GM12878 (cell line): ENCODE data around the gene COQ2. TPM values are rescaled to one million over a fixed set of nuclear protein-coding genes. Genes with fewer than 3 reads are reported as not detected.

Source experiments
- ATF7 ChIP-seq: fragments of 450-650 bp; IDR thresholded peaks from 2 replicates; pipeline ENCODE4 v1.6.1; 2016; ENCODE audit warnings: low read depth, mild to moderate bottlenecking
- CBX3 ChIP-seq: fragments of 200-600 bp; sonication (generic); IDR thresholded peaks from 2 replicates; pipeline ENCODE4 v1.6.1; 2016; ENCODE audit warnings: low read depth, borderline replicate concordance
- FOS ChIP-seq: IDR thresholded peaks from 3 replicates; pipeline ENCODE4 v1.6.1; 2011; ENCODE audit warnings: borderline replicate concordance; ENCODE audit not compliant: insufficient read length; ENCODE audit errors: extremely low read depth
- HDAC6 ChIP-seq: fragments of 200-600 bp; sonication (generic); IDR thresholded peaks from one replicate; pipeline ENCODE4 v1.8.0; 2017; ENCODE audit warnings: antibody characterized with exemption; ENCODE audit not compliant: unreplicated experiment
- IKZF1 ChIP-seq: fragments of 450-650 bp; conservative IDR thresholded peaks from 2 replicates; pipeline ENCODE4 v1.6.1; 2017; ENCODE audit warnings: antibody characterized with exemption, mild to moderate bottlenecking
- MYC ChIP-seq: IDR thresholded peaks from 2 replicates; pipeline ENCODE4 v1.6.1; 2011; ENCODE audit warnings: mild to moderate bottlenecking, low read length, moderate library complexity, inconsistent platforms; ENCODE audit not compliant: insufficient read depth, insufficient replicate concordance, insufficient read length, severe bottlenecking
- RAD21 ChIP-seq: IDR thresholded peaks from 2 replicates; pipeline ENCODE4 v1.6.1; 2011; ENCODE audit warnings: mild to moderate bottlenecking, low read depth, low read length, moderate library complexity; ENCODE audit not compliant: insufficient read depth
- SMARCA5 ChIP-seq: fragments of 450-650 bp; IDR thresholded peaks from 2 replicates; pipeline ENCODE4 v1.6.1; 2017; ENCODE audit warnings: mild to moderate bottlenecking
- SMC3 ChIP-seq: IDR thresholded peaks from 2 replicates; pipeline ENCODE4 v1.6.1; 2011; ENCODE audit warnings: low read length, improper control_type of control experiment, borderline replicate concordance
- TBL1XR1 ChIP-seq: IDR thresholded peaks from 2 replicates; pipeline ENCODE4 v1.6.1; 2012; ENCODE audit warnings: low read depth, low read length, improper control_type of control experiment
- ZNF217 ChIP-seq: fragments of 450-650 bp; IDR thresholded peaks from 2 replicates; pipeline ENCODE4 v1.6.1; 2017; ENCODE audit warnings: antibody characterized with exemption, mild to moderate bottlenecking
- ZNF24 ChIP-seq: fragments of 450-650 bp; IDR thresholded peaks from 2 replicates; pipeline ENCODE4 v1.6.1; 2017; ENCODE audit warnings: antibody characterized with exemption, mild to moderate bottlenecking
- polyA plus RNA-seq, 11 experiments: library from polyadenylated mRNA; depleted of rRNA in 4 of 11; unstranded in 6 of 11; stranded (reverse) in 5 of 11; fragments of >200 nt; fragmentation: Nextera tagmentation in 4 of 11; fragmentation: Illumina TruSeq in 1 of 11; extraction: Ambion mirVana in 4 of 11; extraction: Trizol in 1 of 11; gene quantifications; 1 replicate in 1 of 11; 2 replicates in 10 of 11; pipeline versions ENCODE4 v1.2.1 to v1.2.3, GENCODE V29; 2011 to 2016; ENCODE audit warnings: inconsistent platforms in 2 of 11, missing spikeins in 2 of 11, low read depth in 1 of 11
- total RNA-seq, 4 experiments: library from RNA; depleted of rRNA in 3 of 4; stranded (reverse); fragments of >200 nt in 3 of 4; fragmentation: Illumina TruSeq in 1 of 4; extraction: Trizol in 1 of 4; gene quantifications; 2 replicates each; pipeline versions ENCODE4 v1.2.1 to v1.2.3, GENCODE V29; 2013 to 2021
- TF ChIP-seq, protein P1 (sequence below): fragments of 450-650 bp; formaldehyde crosslinking; IDR thresholded peaks from 2 replicates; pipeline ENCODE4 v1.4.0; 2022; ENCODE audit warnings: mild to moderate bottlenecking, moderate library complexity
- TF ChIP-seq, protein P2 (sequence below): fragments of 450-650 bp; IDR thresholded peaks from 2 replicates; pipeline ENCODE4 v1.6.1; 2017; ENCODE audit warnings: mild to moderate bottlenecking, moderate library complexity
- TF ChIP-seq, protein P3 (sequence below): IDR thresholded peaks from 2 replicates; pipeline ENCODE4 v1.6.1; 2012; ENCODE audit warnings: low read length, inconsistent platforms
- TF ChIP-seq, protein P4 (sequence below): IDR thresholded peaks from 2 replicates; pipeline ENCODE4 v1.6.1; 2011; ENCODE audit warnings: borderline replicate concordance, low read depth, mild to moderate bottlenecking, moderate library complexity, low read length; ENCODE audit not compliant: insufficient read depth, poor library complexity, severe bottlenecking
- TF ChIP-seq, protein P5 (sequence below): fragments of 450-650 bp; IDR thresholded peaks from 2 replicates; pipeline ENCODE4 v1.6.1; 2017; ENCODE audit warnings: mild to moderate bottlenecking

The COQ2 gene
- total and polyA plus RNA-seq, 10 of the 15 experiments (the other 5 are each of a cell fraction or from before 2014, with no cell fraction given) = 5.0 to 46.7 (median 19.1) TPM

DNA sequence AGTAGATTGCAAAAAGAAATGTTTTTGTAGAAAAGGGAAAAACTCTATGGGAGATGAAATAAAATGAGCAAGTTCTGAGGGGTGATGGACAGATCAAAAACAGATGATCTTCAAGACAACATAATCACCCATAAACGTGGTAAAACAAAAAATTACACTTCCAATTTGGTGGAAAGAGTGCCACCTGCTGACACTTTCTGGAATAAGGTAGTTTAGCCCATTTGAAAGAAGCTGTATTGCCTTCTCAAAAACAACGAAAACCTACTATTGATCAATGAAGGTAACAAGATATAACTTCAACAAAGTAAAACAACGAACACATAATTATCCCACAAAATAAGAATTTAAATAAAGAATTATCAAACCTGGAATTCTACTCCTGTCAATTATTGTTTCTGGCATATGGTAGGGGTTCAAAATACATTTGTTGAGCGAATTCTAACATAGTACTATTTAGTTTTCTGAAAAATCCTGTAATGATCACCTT lies 2.5 kb downstream of the COQ2 start (continued):
- TF ChIP-seq, protein P1, sequence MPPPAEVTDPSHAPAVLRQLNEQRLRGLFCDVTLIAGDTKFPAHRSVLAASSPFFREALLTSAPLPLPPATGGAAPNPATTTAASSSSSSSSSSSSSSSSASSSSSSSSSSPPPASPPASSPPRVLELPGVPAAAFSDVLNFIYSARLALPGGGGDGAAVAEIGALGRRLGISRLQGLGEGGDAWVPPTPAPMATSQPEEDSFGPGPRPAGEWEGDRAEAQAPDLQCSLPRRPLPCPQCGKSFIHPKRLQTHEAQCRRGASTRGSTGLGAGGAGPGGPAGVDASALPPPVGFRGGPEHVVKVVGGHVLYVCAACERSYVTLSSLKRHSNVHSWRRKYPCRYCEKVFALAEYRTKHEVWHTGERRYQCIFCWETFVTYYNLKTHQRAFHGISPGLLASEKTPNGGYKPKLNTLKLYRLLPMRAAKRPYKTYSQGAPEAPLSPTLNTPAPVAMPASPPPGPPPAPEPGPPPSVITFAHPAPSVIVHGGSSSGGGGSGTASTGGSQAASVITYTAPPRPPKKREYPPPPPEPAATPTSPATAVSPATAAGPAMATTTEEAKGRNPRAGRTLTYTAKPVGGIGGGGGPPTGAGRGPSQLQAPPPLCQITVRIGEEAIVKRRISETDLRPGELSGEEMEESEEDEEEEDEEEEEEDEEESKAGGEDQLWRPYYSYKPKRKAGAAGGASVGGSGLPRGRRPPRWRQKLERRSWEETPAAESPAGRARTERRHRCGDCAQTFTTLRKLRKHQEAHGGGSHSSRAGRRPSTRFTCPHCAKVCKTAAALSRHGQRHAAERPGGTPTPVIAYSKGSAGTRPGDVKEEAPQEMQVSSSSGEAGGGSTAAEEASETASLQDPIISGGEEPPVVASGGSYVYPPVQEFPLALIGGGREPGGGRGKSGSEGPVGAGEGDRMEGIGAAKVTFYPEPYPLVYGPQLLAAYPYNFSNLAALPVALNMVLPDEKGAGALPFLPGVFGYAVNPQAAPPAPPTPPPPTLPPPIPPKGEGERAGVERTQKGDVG (CRISPR knock-in tag) = no peak
- TF ChIP-seq MYC (no peak), RAD21 (peak; percentile 88), ZNF217 (no peak), SMARCA5 (no peak), FOS (no peak), SMC3 (peak; percentile 74), TBL1XR1 (no peak), ZNF24 (no peak), ATF7 (no peak), HDAC6 (no peak), CBX3 (no peak), IKZF1 (no peak)
- TF ChIP-seq, protein P2, sequence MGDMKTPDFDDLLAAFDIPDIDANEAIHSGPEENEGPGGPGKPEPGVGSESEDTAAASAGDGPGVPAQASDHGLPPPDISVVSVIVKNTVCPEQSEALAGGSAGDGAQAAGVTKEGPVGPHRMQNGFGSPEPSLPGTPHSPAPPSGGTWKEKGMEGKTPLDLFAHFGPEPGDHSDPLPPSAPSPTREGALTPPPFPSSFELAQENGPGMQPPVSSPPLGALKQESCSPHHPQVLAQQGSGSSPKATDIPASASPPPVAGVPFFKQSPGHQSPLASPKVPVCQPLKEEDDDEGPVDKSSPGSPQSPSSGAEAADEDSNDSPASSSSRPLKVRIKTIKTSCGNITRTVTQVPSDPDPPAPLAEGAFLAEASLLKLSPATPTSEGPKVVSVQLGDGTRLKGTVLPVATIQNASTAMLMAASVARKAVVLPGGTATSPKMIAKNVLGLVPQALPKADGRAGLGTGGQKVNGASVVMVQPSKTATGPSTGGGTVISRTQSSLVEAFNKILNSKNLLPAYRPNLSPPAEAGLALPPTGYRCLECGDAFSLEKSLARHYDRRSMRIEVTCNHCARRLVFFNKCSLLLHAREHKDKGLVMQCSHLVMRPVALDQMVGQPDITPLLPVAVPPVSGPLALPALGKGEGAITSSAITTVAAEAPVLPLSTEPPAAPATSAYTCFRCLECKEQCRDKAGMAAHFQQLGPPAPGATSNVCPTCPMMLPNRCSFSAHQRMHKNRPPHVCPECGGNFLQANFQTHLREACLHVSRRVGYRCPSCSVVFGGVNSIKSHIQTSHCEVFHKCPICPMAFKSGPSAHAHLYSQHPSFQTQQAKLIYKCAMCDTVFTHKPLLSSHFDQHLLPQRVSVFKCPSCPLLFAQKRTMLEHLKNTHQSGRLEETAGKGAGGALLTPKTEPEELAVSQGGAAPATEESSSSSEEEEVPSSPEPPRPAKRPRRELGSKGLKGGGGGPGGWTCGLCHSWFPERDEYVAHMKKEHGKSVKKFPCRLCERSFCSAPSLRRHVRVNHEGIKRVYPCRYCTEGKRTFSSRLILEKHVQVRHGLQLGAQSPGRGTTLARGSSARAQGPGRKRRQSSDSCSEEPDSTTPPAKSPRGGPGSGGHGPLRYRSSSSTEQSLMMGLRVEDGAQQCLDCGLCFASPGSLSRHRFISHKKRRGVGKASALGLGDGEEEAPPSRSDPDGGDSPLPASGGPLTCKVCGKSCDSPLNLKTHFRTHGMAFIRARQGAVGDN = peak; percentile 17; the same call in 1 of the 2 replicates
- TF ChIP-seq, protein P3, sequence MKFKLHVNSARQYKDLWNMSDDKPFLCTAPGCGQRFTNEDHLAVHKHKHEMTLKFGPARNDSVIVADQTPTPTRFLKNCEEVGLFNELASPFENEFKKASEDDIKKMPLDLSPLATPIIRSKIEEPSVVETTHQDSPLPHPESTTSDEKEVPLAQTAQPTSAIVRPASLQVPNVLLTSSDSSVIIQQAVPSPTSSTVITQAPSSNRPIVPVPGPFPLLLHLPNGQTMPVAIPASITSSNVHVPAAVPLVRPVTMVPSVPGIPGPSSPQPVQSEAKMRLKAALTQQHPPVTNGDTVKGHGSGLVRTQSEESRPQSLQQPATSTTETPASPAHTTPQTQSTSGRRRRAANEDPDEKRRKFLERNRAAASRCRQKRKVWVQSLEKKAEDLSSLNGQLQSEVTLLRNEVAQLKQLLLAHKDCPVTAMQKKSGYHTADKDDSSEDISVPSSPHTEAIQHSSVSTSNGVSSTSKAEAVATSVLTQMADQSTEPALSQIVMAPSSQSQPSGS = no peak
- TF ChIP-seq, protein P4, sequence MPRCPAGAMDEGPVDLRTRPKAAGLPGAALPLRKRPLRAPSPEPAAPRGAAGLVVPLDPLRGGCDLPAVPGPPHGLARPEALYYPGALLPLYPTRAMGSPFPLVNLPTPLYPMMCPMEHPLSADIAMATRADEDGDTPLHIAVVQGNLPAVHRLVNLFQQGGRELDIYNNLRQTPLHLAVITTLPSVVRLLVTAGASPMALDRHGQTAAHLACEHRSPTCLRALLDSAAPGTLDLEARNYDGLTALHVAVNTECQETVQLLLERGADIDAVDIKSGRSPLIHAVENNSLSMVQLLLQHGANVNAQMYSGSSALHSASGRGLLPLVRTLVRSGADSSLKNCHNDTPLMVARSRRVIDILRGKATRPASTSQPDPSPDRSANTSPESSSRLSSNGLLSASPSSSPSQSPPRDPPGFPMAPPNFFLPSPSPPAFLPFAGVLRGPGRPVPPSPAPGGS = no peak
- TF ChIP-seq, protein P5, sequence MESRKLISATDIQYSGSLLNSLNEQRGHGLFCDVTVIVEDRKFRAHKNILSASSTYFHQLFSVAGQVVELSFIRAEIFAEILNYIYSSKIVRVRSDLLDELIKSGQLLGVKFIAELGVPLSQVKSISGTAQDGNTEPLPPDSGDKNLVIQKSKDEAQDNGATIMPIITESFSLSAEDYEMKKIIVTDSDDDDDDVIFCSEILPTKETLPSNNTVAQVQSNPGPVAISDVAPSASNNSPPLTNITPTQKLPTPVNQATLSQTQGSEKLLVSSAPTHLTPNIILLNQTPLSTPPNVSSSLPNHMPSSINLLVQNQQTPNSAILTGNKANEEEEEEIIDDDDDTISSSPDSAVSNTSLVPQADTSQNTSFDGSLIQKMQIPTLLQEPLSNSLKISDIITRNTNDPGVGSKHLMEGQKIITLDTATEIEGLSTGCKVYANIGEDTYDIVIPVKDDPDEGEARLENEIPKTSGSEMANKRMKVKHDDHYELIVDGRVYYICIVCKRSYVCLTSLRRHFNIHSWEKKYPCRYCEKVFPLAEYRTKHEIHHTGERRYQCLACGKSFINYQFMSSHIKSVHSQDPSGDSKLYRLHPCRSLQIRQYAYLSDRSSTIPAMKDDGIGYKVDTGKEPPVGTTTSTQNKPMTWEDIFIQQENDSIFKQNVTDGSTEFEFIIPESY = no peak
